HFF-Myc (cell line): Measurements from ENCODE around the gene MTX2.
A peak's percentile ranks its signal among the peaks of the same experiment; 100 is the strongest.

ENCODE experiments used
- DNase-seq: peaks from one replicate; pipeline ENCODE4 v3.0.0-alpha.2; 2011; ENCODE audit warnings: low read depth; ENCODE audit errors: extremely low read depth
- H3K4me3 ChIP-seq: replicated peaks from 2 replicates; pipeline ENCODE4 v1.5.1; 2011; ENCODE audit warnings: low read depth, mild to moderate bottlenecking, control low read depth, low read length
- TF ChIP-seq, protein P1 (sequence below): IDR thresholded peaks from 2 replicates; pipeline ENCODE4 v1.5.1; 2012; ENCODE audit warnings: mild to moderate bottlenecking, low read depth, low read length, control low read depth; ENCODE audit errors: missing control alignments

The MTX2 gene

DNA sequence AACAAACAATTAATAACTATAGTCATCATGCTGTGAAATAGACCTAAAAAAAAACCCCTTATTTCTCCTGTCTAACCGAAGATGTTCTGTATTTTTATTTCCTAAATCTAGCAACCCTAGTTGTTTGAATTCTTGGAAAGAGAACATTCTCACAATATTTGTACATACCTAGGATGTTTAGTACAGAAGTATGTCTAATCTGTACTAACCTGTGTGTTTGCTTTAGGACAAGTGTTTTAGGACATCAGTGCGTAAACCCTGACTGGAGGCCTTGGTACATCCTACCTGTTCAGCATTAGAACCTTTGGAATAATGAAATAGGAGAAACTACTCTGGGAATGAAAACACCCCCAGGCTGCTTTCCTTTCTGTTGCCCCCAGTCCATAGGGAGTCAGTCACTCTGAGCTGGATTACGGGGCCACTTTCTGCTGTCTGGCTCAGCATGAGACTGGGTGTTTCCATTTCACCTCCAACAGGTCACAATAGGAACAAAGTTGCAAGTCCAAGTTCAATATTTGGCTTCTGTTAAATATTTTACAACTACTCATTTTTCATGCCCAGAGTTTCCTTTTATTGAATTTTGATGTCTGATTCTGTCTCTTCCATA is 114.7 kb downstream of the MTX2 start:
- no peak for DNase-seq
- TF ChIP-seq, protein P1, sequence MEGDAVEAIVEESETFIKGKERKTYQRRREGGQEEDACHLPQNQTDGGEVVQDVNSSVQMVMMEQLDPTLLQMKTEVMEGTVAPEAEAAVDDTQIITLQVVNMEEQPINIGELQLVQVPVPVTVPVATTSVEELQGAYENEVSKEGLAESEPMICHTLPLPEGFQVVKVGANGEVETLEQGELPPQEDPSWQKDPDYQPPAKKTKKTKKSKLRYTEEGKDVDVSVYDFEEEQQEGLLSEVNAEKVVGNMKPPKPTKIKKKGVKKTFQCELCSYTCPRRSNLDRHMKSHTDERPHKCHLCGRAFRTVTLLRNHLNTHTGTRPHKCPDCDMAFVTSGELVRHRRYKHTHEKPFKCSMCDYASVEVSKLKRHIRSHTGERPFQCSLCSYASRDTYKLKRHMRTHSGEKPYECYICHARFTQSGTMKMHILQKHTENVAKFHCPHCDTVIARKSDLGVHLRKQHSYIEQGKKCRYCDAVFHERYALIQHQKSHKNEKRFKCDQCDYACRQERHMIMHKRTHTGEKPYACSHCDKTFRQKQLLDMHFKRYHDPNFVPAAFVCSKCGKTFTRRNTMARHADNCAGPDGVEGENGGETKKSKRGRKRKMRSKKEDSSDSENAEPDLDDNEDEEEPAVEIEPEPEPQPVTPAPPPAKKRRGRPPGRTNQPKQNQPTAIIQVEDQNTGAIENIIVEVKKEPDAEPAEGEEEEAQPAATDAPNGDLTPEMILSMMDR, result no peak
- no peak overlapping the region for H3K4me3 ChIP-seq

- TF ChIP-seq, protein P1, result no peak
- no peak overlapping the region for H3K4me3 ChIP-seq
- DNase-seq, result peak; percentile 26
These were observed 116.0 kb downstream of the MTX2 start for GRCh38 chr2:176385219-176385759.

- DNase-seq, result no peak
- no peak overlapping the region for H3K4me3 ChIP-seq
- TF ChIP-seq, protein P1, result no peak
These were observed 116.6 kb downstream of the MTX2 start for GRCh38 chr2:176385838-176386237.
